CD4-positive, alpha-beta T cell treated with Interleukin-4 for 4 hours (primary cell): ENCODE measurements around the gene LATS2.

Experiments used
- DNase-seq: peaks from one replicate; pipeline ENCODE4 v3.0.0-alpha.2; 2020

The LATS2 gene

GRCh38 chr13:21046203-21046602 is 15.2 kb downstream of the LATS2 start:
- DNase-seq = no peak

- no peak for DNase-seq
Observed at GRCh38 chr13:21045100-21045499, 16.3 kb downstream of the LATS2 start.

GRCh38 chr13:21043898-21044297 is 17.5 kb downstream of the LATS2 start:
- DNase-seq = no peak

GRCh38 chr13:21040120-21040826 is 21.1 kb downstream of the LATS2 start:
- DNase-seq = no peak

- DNase-seq = no peak
Observed at GRCh38 chr13:21039097-21039800, 22.1 kb downstream of the LATS2 start.

- DNase-seq = no peak
Observed at GRCh38 chr13:21037656-21038055, 23.7 kb downstream of the LATS2 start.

GRCh38 chr13:21035498-21035897 is 25.9 kb downstream of the LATS2 start:
- no peak for DNase-seq

- no peak for DNase-seq
Observed at GRCh38 chr13:21034603-21035191, 26.7 kb downstream of the LATS2 start.

- no peak for DNase-seq
Observed at GRCh38 chr13:21033856-21034602, 27.4 kb downstream of the LATS2 start.

GRCh38 chr13:21033212-21033840 is 28.1 kb downstream of the LATS2 start:
- no peak for DNase-seq

- DNase-seq = no peak
Observed at GRCh38 chr13:21032656-21033055, 28.7 kb downstream of the LATS2 start.

- no peak for DNase-seq
Observed at GRCh38 chr13:21031594-21032275, 29.7 kb downstream of the LATS2 start.

- no peak for DNase-seq
Observed at GRCh38 chr13:21025539-21025938, 35.8 kb downstream of the LATS2 start.

- no peak for DNase-seq
Observed at GRCh38 chr13:21022056-21022979, 39.1 kb downstream of the LATS2 start.

- no peak for DNase-seq
Observed at GRCh38 chr13:21020581-21020980, 40.8 kb downstream of the LATS2 start.

- no peak for DNase-seq
Observed at GRCh38 chr13:21020176-21020575, 41.2 kb downstream of the LATS2 start.

GRCh38 chr13:21018220-21018619 is 43.2 kb downstream of the LATS2 start:
- DNase-seq = no peak

- DNase-seq = no peak
Observed at GRCh38 chr13:21016487-21016886, 44.9 kb downstream of the LATS2 start.

- no peak for DNase-seq
Observed at GRCh38 chr13:21015284-21015683, 46.1 kb downstream of the LATS2 start.

- DNase-seq = no peak
Observed at GRCh38 chr13:21014502-21015170, 46.8 kb downstream of the LATS2 start.

GRCh38 chr13:21014139-21014501 is 47.3 kb downstream of the LATS2 start:
- no peak for DNase-seq
